ENCODE measurements around the gene COG6. TPM values are rescaled to one million over a fixed set of nuclear protein-coding genes. Genes with fewer than 3 reads are reported as not detected.

COG6 gene
- 32.6 and 48.6 TPM in 2 replicates for polyA plus RNA-seq (2011; rRNA removed)
- 18.6 and 35.4 TPM in 2 replicates for polyA minus RNA-seq (2011; rRNA and poly(A)+ RNA removed)

- H3K9me3 ChIP-seq (ENCODE audit: control insufficient read depth, insufficient read depth, low read length), result no peaks in the 10 kb centered on the region; the same call in 1 of the 2 replicates
- CTCF ChIA-PET, result interaction anchor here (0.6 to 2.1 kb wide), 7 partner anchors 26 to 605 kb away, joined by 3 to 7 read pairs (median 3); no protein-coding TSS in a partner anchor
- no peaks in the 10 kb centered on the region for H3K27me3 ChIP-seq (ENCODE audit: control insufficient read depth, insufficient read depth, low read length)
- TF ChIP-seq CTCF (IDR thresholded peaks at IDR 0.05; ENCODE audit: low read depth, low read length), result no peak; the same call in 1 of the 2 replicates
- DNase-seq (ENCODE audit: low read depth, low spot score), result peak; percentile 68
- no peak within 1 kb of the TSS for H3K27ac ChIP-seq (ENCODE audit: low read depth, low read length)
- POLR2A ChIA-PET, result no interaction called here
- peak within 1 kb of the TSS; percentile 93 for H3K4me3 ChIP-seq (ENCODE audit: low read depth, low read length)
Observed at GRCh38 chr13:39655569-39656324, at the start of gene COG6. TSS of gene COG6 (plus strand) at chr13:39655662. CDS start at chr13:39655727, 65 bp downstream.

- DNase-seq (ENCODE audit: low read depth, low spot score), result no peak
- no peak for TF ChIP-seq CTCF (IDR thresholded peaks at IDR 0.05; ENCODE audit: low read depth, low read length)
- ChIA-PET POLR2A (no interaction called here), CTCF (interaction anchor here (0.6 to 5.9 kb wide), 5 partner anchors 7 to 342 kb away, joined by 3 to 36 read pairs (median 3); no protein-coding TSS in a partner anchor)
- H3K27me3 ChIP-seq (ENCODE audit: control insufficient read depth, insufficient read depth, low read length), result no peaks in the 10 kb centered on the region
- no peak overlapping the region for H3K4me3 ChIP-seq (ENCODE audit: low read depth, low read length)
- H3K9me3 ChIP-seq (ENCODE audit: control insufficient read depth, insufficient read depth, low read length), result no peaks in the 10 kb centered on the region; the same call in 1 of the 2 replicates
- no peak overlapping the region for H3K27ac ChIP-seq (ENCODE audit: low read depth, low read length)
Observed at GRCh38 chr13:39605677-39606320, 49.7 kb upstream of the COG6 start.

- H3K27me3 ChIP-seq (ENCODE audit: control insufficient read depth, insufficient read depth, low read length), result no peaks in the 10 kb centered on the region
- DNase-seq (ENCODE audit: low read depth, low spot score), result no peak
- TF ChIP-seq CTCF (IDR thresholded peaks at IDR 0.05; ENCODE audit: low read depth, low read length), result no peak
- no peaks in the 10 kb centered on the region; the same call in 1 of the 2 replicates for H3K9me3 ChIP-seq (ENCODE audit: control insufficient read depth, insufficient read depth, low read length)
- ChIA-PET CTCF (interaction anchor here (5.1 kb wide), 1 partner anchor 8 kb away, joined by 36 read pairs; no protein-coding TSS in a partner anchor), POLR2A (interaction anchor here (0.6 kb wide), 1 partner anchor 45 kb away, joined by 4 read pairs; no protein-coding TSS in a partner anchor)
- H3K4me3 ChIP-seq (ENCODE audit: low read depth, low read length), result no peak overlapping the region
- no peak overlapping the region for H3K27ac ChIP-seq (ENCODE audit: low read depth, low read length)
Observed at GRCh38 chr13:39607876-39608275, 47.6 kb upstream of the COG6 start.

GRCh38 chr13:39612023-39612637 is 43.3 kb upstream of the COG6 start:
- TF ChIP-seq CTCF (IDR thresholded peaks at IDR 0.05; ENCODE audit: low read depth, low read length), result peak; percentile 74
- peak; percentile 43 for DNase-seq (ENCODE audit: low read depth, low spot score)
- Histone ChIP-seq H3K4me3 (ENCODE audit: low read depth, low read length) (no peak overlapping the region), H3K9me3 (ENCODE audit: control insufficient read depth, insufficient read depth, low read length) (no peaks in the 10 kb centered on the region), H3K27me3 (ENCODE audit: control insufficient read depth, insufficient read depth, low read length) (no peaks in the 10 kb centered on the region), H3K27ac (ENCODE audit: low read depth, low read length) (no peak overlapping the region)
- ChIA-PET CTCF (interaction anchor here (0.6 to 5.5 kb wide), 93 partner anchors 8 to 590 kb away, joined by 3 to 137 read pairs (median 5); partner anchors contain the start of genes LHFPL6 and PROSER1), POLR2A (interaction anchor here (0.5 kb wide), 1 partner anchor 159 kb away, joined by 3 read pairs; no protein-coding TSS in a partner anchor)

All from AG04450 (cell line).